Neuronal stem cell (in vitro differentiated cells): ENCODE measurements around the gene GLIS1.

ENCODE experiments used
- DNase-seq: peaks from one replicate; pipeline ENCODE4 v3.0.0-alpha.2; 2013; ENCODE audit warnings: low spot score
- H2AFZ ChIP-seq: one replicate; pipeline ENCODE4 v1.6.1; 2013; ENCODE audit warnings: mild to moderate bottlenecking, low read length, inconsistent platforms
- H2AK5ac ChIP-seq: 2 replicates; pipeline ENCODE4 v1.6.1; 2013; ENCODE audit warnings: low read depth, mild to moderate bottlenecking, inconsistent platforms, low read length, moderate library complexity, mixed read lengths
- H2BK120ac ChIP-seq: 2 replicates; pipeline ENCODE4 v1.6.1; 2013; ENCODE audit warnings: low read depth, mild to moderate bottlenecking, inconsistent platforms, low read length, moderate library complexity, mixed read lengths
- H2BK12ac ChIP-seq: one replicate; pipeline ENCODE4 v1.6.1; 2013; ENCODE audit warnings: low read length, inconsistent platforms
- H2BK15ac ChIP-seq: 2 replicates; pipeline ENCODE4 v1.6.1; 2013; ENCODE audit warnings: mild to moderate bottlenecking, low read length, inconsistent platforms, mixed read lengths
- H2BK5ac ChIP-seq: one replicate; pipeline ENCODE4 v1.6.1; 2013; ENCODE audit warnings: inconsistent platforms, mild to moderate bottlenecking, low read length, moderate library complexity
- H3K14ac ChIP-seq: one replicate; pipeline ENCODE4 v1.6.1; 2013; ENCODE audit warnings: low read length, inconsistent platforms
- H3K18ac ChIP-seq: 2 replicates; pipeline ENCODE4 v1.6.1; 2013; ENCODE audit warnings: low read length, inconsistent platforms
- H3K23ac ChIP-seq: 2 replicates; pipeline ENCODE4 v1.6.1; 2013; ENCODE audit warnings: low read depth, mild to moderate bottlenecking, mixed read lengths, low read length, inconsistent platforms; ENCODE audit not compliant: poor library complexity
- H3K27ac ChIP-seq: replicated peaks from 3 replicates; pipeline ENCODE4 v1.5.1; 2013; ENCODE audit warnings: low read length, inconsistent platforms
- H3K27me3 ChIP-seq, 3 experiments: 2 replicates each; pipeline ENCODE4 v1.6.1; 2013; ENCODE audit warnings: low read length in 3 of 3, mild to moderate bottlenecking in 2 of 3, inconsistent platforms in 1 of 3, low read depth in 1 of 3, mixed read lengths in 1 of 3, moderate library complexity in 1 of 3; ENCODE audit not compliant: control insufficient read depth in 3 of 3, insufficient read depth in 3 of 3
- H3K36me3 ChIP-seq, 2 donors: replicated peaks in 1 of 2; 2 replicates each; pipeline ENCODE4 v1.6.1; 2013; ENCODE audit warnings: low read length in 2 of 2; ENCODE audit not compliant: control insufficient read depth in 2 of 2, insufficient read depth in 2 of 2
- H3K4ac ChIP-seq: 2 replicates; pipeline ENCODE4 v1.6.1; 2013; ENCODE audit warnings: inconsistent platforms, mild to moderate bottlenecking, low read length, moderate library complexity
- H3K4me1 ChIP-seq, 2 donors: 1 replicate in 1 of 2; 2 replicates in 1 of 2; pipeline ENCODE4 v1.6.1; 2013; ENCODE audit warnings: low read length in 2 of 2, low read depth in 1 of 2; ENCODE audit not compliant: control insufficient read depth in 2 of 2, insufficient read depth in 1 of 2
- H3K4me2 ChIP-seq: one replicate; pipeline ENCODE4 v1.6.1; 2013; ENCODE audit warnings: mild to moderate bottlenecking, low read length, inconsistent platforms; ENCODE audit not compliant: insufficient read depth, poor library complexity, severe bottlenecking
- H3K4me3 ChIP-seq, 2 donors: 2 replicates each; pipeline ENCODE4 v1.5.1; 2013; ENCODE audit warnings: low read length in 2 of 2, mild to moderate bottlenecking in 2 of 2, inconsistent platforms in 1 of 2, moderate library complexity in 1 of 2
- H3K79me1 ChIP-seq: one replicate; pipeline ENCODE4 v1.6.1; 2013; ENCODE audit warnings: low read depth, mild to moderate bottlenecking, inconsistent platforms, low read length, moderate library complexity
- H3K9ac ChIP-seq: one replicate; pipeline ENCODE4 v1.6.1; 2013; ENCODE audit warnings: mild to moderate bottlenecking, low read depth, low read length, inconsistent platforms; ENCODE audit not compliant: poor library complexity
- H3K9me3 ChIP-seq, 2 donors: replicated peaks in 1 of 2; 2 replicates each; pipeline versions ENCODE3 to v1.6.1; 2013; ENCODE audit warnings: low read length in 2 of 2, mild to moderate bottlenecking in 2 of 2, inconsistent platforms in 1 of 2, low read depth in 1 of 2, mixed read lengths in 1 of 2, moderate library complexity in 1 of 2; ENCODE audit not compliant: control insufficient read depth in 2 of 2, insufficient read depth in 1 of 2
- H4K8ac ChIP-seq: one replicate; pipeline ENCODE4 v1.6.1; 2013; ENCODE audit warnings: low read depth, mild to moderate bottlenecking, inconsistent platforms, low read length, moderate library complexity
- H4K91ac ChIP-seq: one replicate; pipeline ENCODE4 v1.6.1; 2013; ENCODE audit warnings: low read length, low read depth, mild to moderate bottlenecking, inconsistent platforms; ENCODE audit not compliant: poor library complexity
- WGBS, 2 donors: extraction: QIAGEN DNeasy Blood & Tissue Kit; methylation state at CpG; one replicate each; pipeline ENCODE4 v1.1.7; 2013; ENCODE audit warnings: missing lambda C conversion rate in 2 of 2, mixed read lengths in 1 of 2; ENCODE audit not compliant: insufficient read length in 2 of 2, insufficient replicate concordance in 1 of 2; ENCODE audit errors: extremely low coverage in 2 of 2; 5-methylcytosine and 5-hydroxymethylcytosine counted together

Gene GLIS1

GRCh38 chr1:53643881-53644390 lies 95.0 kb downstream of the GLIS1 start:
- Histone ChIP-seq H3K36me3 (no peaks in the 10 kb centered on the region), H3K4me3 (no peak overlapping the region), H3K4ac (no peak overlapping the region), H3K18ac (no peak overlapping the region), H3K14ac (no peak overlapping the region), H2BK15ac (no peak overlapping the region), H2BK5ac (no peak overlapping the region), H4K91ac (no peak overlapping the region), H3K4me1 (peaks cover 2 to 3% of the 10 kb centered on the region in 2 donors), H3K79me1 (no peaks in the 10 kb centered on the region), H3K27ac (no peak overlapping the region), H4K8ac (no peak overlapping the region), H2BK12ac (no peak overlapping the region), H3K9me3 (no peaks in the 10 kb centered on the region), H2BK120ac (no peak overlapping the region), H3K23ac (no peak overlapping the region), H2AK5ac (no peak overlapping the region), H3K27me3 (peaks cover 0 to 7% (median 0%) of the 10 kb centered on the region in 3 experiments), H3K9ac (no peak overlapping the region), H2AFZ (no peak overlapping the region), H3K4me2 (no peak overlapping the region)
- DNase-seq: no peak
- no CpG with 5 or more reads among the region's 4 CpGs for WGBS, 2 donors

- Histone ChIP-seq H3K4me3 (no peak overlapping the region), H2BK12ac (no peak overlapping the region), H3K4me2 (no peak overlapping the region), H2BK120ac (no peak overlapping the region), H3K4ac (no peak overlapping the region), H3K79me1 (no peaks in the 10 kb centered on the region), H3K9ac (no peak overlapping the region), H3K27me3 (peaks cover 0 to 13% (median 0%) of the 10 kb centered on the region in 3 experiments), H2BK15ac (no peak overlapping the region), H3K9me3 (no peaks in the 10 kb centered on the region), H3K36me3 (no peaks in the 10 kb centered on the region), H3K14ac (no peak overlapping the region), H4K91ac (peak overlapping the region; percentile 27), H2AK5ac (no peak overlapping the region), H3K18ac (no peak overlapping the region), H2AFZ (no peak overlapping the region), H2BK5ac (no peak overlapping the region), H3K4me1 (peaks cover 2 to 3% of the 10 kb centered on the region in 2 donors), H3K23ac (no peak overlapping the region), H4K8ac (no peak overlapping the region), H3K27ac (no peak overlapping the region)
- DNase-seq: no peak
- WGBS, 2 donors: no CpG with 5 or more reads among the region's 17 CpGs
Observed at GRCh38 chr1:53643041-53643880, 95.7 kb downstream of the GLIS1 start.

DNA sequence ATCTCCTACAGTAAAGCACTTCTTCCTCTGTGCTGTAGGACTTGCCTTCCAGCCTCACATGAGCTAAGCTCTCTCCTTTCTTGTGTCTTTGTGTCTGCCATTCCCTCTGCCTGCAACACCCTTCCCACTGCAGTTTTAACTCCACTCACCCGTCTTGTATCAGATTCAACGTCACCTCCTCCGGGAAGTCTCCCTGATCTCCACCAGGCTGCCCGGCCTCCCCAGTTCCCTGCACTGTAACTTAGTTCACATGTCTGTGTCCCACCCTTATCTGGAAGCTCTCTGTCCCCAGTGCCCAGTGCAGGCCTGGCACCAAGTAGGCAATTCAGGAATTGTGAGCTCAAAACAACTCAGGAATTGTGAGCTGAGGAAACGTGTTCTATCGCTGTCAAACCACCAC lies 96.4 kb downstream of the GLIS1 start:
- H3K27me3 ChIP-seq: peaks cover 0 to 19% (median 0%) of the 10 kb centered on the region in 3 experiments
- no peak for DNase-seq
- no peak overlapping the region for H4K91ac ChIP-seq
- H3K14ac ChIP-seq: no peak overlapping the region
- no peak overlapping the region for H2AFZ ChIP-seq
- H3K18ac ChIP-seq: no peak overlapping the region
- H3K79me1 ChIP-seq: no peaks in the 10 kb centered on the region
- H3K4me3 ChIP-seq: no peak overlapping the region
- H2BK120ac ChIP-seq: no peak overlapping the region
- H3K23ac ChIP-seq: no peak overlapping the region
- H2BK15ac ChIP-seq: no peak overlapping the region
- no peak overlapping the region for H2BK12ac ChIP-seq
- no peak overlapping the region for H3K4me2 ChIP-seq
- no CpG with 5 or more reads among the region's 6 CpGs for WGBS, 2 donors
- no peak overlapping the region for H3K27ac ChIP-seq
- H4K8ac ChIP-seq: no peak overlapping the region
- H3K9ac ChIP-seq: no peak overlapping the region
- H3K9me3 ChIP-seq: no peaks in the 10 kb centered on the region
- H2AK5ac ChIP-seq: no peak overlapping the region
- H3K36me3 ChIP-seq: no peaks in the 10 kb centered on the region
- peaks cover 2 to 3% of the 10 kb centered on the region in 2 donors for H3K4me1 ChIP-seq
- H2BK5ac ChIP-seq: no peak overlapping the region
- no peak overlapping the region for H3K4ac ChIP-seq

- Histone ChIP-seq H4K8ac (no peak overlapping the region), H2AFZ (no peak overlapping the region), H3K23ac (no peak overlapping the region), H3K9me3 (no peaks in the 10 kb centered on the region), H4K91ac (no peak overlapping the region), H2BK12ac (no peak overlapping the region), H3K27ac (no peak overlapping the region), H2BK15ac (no peak overlapping the region), H2BK120ac (no peak overlapping the region), H3K4me1 (peaks cover 2 to 3% of the 10 kb centered on the region in 2 donors), H3K18ac (no peak overlapping the region), H3K4me3 (no peak overlapping the region), H3K27me3 (peaks cover 0 to 20% (median 0%) of the 10 kb centered on the region in 3 experiments), H3K36me3 (no peaks in the 10 kb centered on the region), H3K9ac (no peak overlapping the region), H3K79me1 (no peaks in the 10 kb centered on the region), H2BK5ac (no peak overlapping the region), H2AK5ac (no peak overlapping the region), H3K4me2 (no peak overlapping the region), H3K4ac (no peak overlapping the region), H3K14ac (no peak overlapping the region)
- no CpG with 5 or more reads among the region's 7 CpGs for WGBS, 2 donors
- no peak for DNase-seq
Observed at GRCh38 chr1:53642215-53642555, 96.8 kb downstream of the GLIS1 start.
